Ecto neural progenitor cell (in vitro differentiated cells): ENCODE data around the gene VAV2.

Source experiments
- DNase-seq: peaks from one replicate; pipeline ENCODE4 v3.0.0-alpha.2; 2018; ENCODE audit warnings: low spot score

The VAV2 gene

DNA sequence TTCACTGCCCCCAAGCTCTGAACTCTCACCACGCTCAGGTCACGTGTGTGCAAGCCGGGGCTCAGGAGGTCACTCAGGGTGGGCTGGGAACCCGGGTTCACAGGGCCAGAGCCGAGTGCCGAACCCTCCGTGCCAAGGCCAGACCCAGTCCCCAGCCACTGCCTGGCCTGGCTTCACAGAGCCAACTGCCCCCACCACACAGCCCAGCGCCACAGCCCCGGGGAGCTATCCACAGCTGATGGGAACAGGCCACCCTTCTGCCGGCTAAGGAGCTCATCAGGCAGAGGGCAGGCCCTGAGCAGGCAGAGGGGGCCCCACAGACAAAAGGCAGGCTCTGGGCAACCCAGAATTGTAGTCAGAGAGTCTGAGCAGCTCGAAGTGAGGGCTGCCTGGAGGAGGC lies 117.0 kb downstream of the VAV2 start:
- no peak for DNase-seq

GRCh38 chr9:133874659-133875058 lies 117.5 kb downstream of the VAV2 start:
- no peak for DNase-seq

DNA sequence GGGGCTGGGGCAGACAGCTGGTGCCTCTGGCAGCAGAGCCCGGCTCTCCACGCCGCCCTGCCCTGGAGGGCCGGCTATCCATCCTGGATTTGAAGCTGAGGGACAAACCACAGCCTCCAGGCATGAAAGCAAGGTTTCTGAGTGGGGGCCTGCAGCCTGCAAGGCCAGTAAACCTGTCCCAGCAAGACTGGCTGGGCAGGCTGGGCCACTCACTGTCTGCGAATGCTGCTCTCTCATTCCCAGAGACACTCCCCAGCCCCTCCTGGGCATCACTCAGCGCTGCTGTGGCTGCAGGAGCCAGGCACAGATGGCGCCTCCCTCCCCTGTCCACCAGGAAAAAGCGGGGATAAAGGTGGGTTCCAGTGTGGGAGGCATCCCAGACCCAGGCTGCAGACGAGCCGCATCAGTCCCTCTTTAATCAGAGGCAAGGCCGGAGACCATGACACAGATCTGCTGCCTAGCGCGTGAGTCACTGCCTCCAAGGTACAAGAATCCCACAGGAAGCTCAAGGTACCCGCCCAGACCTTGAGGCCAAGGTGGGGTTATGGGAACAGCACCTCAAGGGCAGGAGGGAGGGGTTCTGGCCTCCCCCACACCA lies 118.0 kb downstream of the VAV2 start:
- DNase-seq: no peak

DNA sequence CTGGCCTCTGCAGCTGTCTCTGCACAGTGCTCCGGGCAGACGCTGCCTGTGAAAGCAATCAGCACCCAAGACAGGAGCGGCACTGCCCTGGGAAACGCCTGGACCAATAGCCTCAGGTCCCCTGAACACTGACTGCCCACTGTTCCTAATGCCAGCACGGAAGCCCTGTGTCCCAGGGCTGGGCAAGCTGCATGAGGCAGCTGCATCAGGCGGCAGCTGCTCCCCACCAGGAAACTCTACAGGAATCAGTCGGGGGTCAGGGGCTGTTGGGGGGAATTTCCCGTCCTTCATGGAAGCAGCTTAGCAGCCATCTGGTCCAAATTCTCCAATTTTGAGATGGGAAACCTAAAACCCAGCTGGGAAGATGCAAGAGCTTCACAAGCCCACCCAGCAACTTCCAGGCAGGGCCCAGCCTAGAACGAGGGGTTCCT lies 118.6 kb downstream of the VAV2 start:
- no peak for DNase-seq

- DNase-seq: no peak
These were observed 119.1 kb downstream of the VAV2 start for GRCh38 chr9:133873009-133873408.

DNA sequence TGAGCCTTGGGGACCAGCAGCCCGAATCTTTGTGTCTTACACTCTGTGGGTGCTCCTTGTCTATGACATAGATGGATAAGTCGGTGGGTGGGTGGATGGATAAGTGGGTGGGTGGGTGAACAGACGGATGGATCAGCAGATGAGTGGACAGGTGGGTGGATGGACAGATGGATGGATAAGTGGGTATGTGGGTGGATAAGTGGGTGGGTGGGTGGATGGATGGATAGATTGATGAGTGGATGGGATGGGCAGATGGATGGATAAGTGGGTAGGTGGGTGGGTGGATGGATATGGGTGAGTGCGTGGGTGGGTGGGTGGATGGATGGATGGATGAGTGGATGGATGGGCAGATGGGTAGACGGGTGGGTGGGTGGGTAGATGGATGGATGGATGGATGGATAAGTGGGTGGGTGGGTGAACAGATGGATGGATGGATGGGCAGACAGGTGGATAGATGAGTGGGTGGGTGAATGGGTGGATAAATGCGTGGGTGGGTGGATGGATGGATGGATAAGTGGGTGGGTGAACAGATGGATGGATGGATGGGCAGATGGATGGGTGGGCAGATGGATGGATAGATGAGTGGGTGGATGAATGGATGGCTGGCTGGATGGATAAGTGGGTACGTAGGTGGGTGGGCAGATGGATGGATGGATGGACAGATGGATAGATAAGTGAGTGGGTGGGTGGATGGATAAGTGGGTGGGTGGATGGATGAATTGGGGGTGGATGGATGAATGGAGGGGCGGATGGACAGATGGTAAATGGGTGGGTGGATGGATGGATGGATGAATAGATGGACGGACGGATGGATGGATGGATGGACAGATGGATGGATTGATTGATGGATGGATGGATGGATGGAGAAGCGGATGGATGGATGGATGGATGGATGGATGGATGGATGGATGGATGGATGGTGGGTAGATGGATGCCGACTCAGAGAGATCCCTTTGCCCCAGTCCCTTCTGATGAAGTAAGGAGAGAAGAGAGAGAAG lies 121.2 kb downstream of the VAV2 start:
- DNase-seq: no peak

DNA sequence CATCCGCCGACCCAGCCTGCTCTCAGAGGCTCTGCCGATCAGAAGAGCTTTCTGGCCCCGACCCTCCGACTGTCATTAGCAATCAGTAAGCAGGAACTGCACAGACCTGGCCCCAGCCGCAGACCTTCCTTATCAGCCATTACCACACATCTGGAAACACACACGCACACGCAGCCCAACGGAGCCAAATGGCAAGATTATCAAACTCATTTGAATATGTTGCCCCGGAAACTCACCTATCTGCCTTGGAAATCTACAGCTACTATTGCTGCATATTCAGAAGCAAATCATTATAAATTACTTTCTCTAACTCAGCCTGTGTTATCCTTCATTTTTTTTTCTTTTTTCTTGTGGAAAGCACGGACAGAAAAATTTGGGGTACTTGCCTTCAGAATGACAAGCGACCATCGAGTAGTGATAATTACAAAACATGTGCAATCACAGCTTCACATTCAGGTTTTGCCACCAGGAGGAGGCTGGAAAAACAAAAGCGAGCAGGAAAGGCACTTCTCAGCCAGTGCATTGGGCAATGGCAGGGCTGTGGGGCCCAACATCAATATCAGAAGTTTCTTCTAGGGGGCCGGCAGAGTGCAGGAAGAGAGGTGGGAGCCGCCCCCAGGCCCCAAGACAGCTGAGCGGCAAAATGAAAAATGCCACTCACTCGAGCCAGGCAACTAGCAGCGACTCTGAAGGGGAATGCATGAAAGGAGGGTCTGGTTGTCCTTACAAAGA lies 122.3 kb downstream of the VAV2 start:
- DNase-seq: no peak

GRCh38 chr9:133868203-133868602 lies 123.9 kb downstream of the VAV2 start:
- DNase-seq: no peak

DNA sequence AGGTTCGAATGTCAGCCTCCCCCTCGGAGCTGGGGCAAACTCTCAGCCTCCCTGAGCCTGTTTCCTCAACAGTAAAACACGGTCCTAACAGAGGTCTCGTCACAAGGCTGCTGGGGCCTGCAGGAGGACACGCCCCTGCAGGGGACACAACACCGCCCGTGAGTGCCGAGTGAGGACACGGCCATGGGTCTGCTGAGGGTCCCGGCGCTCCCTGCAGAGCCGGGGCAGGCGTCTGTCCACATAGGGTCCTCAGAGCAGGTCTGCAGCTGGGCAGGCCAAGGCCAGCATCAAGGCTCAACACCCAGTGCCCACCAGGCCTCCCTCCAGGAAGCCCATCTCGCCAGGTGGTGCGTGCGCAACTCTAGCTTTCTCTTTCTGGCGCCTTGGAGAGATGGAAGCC lies 125.2 kb downstream of the VAV2 start:
- DNase-seq: no peak

GRCh38 chr9:133864011-133864410 lies 128.1 kb downstream of the VAV2 start:
- DNase-seq: no peak

DNA sequence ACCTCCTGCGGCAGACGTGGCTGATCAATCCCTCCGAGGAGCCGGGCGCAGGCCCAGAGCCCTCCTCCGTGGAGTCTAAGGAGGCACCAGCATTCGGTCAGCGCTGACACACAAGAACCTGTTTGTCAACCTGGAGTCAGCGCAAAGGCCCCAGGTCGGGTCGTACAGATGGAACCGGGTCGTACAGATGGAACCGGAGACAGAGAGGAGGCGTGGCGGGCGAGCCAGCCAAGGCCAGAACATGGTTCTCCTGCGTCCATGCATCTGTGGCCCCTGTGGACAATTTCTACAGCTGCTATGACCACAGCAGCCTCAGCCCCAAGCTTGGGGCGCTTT lies 128.9 kb downstream of the VAV2 start:
- DNase-seq: no peak

DNA sequence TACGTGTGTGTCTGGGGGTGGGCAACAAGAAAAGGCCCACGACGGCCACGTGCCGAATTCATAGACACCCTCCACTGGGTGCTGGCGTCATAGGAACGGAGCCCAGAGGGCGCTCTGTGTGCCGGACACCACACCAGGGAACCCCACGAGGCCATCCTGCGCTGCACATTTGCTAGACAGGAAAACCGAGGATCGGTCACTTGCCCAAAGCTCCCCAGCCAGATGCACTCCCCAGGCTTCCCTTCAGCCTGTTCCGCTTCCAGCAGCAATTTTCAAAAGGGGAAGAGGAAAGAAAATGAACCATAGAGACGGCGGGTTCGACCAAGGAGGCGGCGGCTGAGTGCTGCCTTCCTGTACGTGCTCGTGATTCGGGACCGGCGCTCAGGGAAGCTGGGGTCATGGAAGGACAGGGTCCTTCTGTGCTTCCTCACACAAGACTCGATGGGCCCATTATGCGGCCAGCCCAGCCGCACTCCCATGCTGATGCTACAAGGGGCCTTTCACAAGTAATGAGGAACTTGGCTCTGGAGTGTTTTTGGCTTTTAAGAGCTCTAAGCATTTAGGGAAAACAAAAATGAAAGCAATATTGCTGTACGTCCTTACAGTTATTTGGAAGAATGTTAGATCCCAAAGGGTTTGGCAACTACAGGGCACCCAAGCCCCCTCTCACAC lies 129.4 kb downstream of the VAV2 start:
- no peak for DNase-seq

- no peak for DNase-seq
These were observed 130.4 kb downstream of the VAV2 start for GRCh38 chr9:133861692-133862091.

- DNase-seq: no peak
These were observed 131.0 kb downstream of the VAV2 start for GRCh38 chr9:133861086-133861485.

GRCh38 chr9:133858771-133859170 lies 133.4 kb downstream of the VAV2 start:
- no peak for DNase-seq

DNA sequence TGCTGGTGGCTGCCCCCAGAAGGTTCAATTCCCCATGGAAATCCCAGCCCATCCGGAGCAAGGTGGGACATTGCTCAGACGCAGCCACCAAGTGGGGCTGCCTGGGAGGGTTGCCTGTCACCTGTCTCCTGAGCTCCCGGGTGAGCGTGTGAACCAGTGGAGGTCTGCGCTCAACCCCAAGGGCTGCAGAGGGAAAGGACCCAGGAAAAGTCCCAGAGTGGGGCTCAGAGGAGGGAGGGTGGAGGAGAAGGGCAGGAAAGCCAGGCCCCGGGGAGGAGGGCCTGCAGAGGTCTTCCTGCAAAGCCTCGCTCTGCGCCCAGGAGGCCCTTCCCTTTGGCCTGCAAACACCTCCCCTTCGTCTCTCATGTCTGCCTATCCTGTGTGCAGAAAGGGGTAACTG lies 134.5 kb downstream of the VAV2 start:
- no peak for DNase-seq

- no peak for DNase-seq
These were observed 135.3 kb downstream of the VAV2 start for GRCh38 chr9:133856798-133857197.

DNA sequence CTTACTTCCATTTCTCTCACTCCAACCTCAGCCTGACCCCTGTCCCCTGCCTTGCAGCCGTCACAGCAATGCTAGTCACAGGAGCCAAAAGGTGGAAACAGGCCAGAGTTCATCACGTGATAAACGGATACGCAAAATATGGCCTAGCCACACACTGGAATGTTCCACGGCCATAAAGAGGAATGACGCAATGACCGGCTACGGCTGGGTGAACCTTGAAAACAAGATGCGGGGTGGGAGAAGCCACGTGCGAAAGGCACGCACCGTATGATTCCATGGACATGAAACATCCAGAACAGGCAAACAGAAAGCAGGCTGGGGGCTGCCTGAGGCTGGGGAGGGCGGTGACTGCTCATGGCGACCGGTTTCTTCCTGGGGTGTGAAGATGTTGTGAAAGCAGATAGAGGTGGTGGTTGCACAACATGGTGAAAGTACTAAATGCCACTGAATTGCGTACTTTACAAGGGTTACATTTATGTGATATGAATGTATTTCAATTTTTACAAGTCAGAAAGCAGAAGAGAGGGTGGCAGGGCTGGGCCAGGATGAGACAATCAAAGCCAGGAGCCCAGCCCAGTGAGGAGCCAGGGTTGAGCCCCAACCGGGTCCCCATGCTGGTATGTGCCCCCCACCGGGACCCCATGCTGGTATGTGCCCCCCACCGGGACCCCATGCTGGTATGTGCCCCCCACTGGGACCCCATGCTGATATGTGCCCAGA lies 136.2 kb downstream of the VAV2 start:
- DNase-seq: no peak

GRCh38 chr9:133855371-133855770 lies 136.8 kb downstream of the VAV2 start:
- no peak for DNase-seq

DNA sequence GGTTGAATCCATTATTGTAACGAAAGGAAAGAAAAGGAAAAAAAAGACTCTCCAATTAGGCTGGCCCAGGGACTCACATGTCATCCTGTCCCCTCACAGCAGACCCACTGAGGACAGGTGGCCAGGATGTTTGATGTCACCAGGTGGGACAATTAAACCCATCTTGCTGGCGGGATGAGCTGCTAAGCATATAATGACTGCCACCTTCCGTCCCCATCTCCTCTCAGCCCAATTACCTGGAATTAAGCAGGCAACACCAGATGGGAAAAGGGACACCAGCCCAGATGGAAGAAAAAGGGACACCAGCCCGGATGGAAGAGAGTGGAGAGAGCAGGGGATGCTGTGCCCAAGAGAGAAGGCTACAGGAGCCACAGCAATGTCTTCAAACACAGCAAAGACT lies 137.4 kb downstream of the VAV2 start:
- DNase-seq: no peak

DNA sequence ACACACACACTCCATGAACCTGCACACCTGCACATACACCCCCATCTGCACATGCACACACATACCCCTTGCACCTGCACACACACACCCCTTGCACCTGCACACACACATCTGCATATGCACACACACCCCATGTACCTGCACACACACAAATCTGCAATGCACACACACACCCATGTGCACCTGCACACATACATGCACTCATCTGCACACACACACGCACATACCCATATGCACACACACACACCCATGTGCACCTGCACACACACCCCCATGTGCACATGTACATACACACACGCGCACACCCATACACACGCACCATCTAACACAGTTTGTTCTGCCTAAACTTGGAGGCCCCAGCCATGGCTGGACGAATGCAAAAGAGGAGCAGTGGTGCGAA lies 138.1 kb downstream of the VAV2 start:
- no peak for DNase-seq

DNA sequence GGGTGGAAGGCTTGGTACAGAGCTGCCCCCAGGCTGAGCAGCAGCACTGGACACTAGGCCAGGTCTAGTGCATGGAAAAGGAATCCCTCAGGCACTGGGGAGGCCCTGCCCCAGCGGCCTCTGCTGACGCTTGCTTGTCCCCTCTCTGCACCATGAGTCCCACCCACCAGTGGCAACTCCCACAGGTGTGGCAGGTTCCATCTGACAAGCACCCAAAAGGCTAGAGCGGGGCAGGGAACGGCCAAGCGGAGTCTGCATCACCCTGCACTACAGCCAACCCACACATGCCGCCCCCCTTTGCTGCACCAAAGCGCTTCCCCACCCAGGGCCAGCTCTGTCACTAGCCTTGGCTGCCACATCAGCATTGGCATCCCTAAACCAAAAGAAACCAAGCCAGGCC lies 138.8 kb downstream of the VAV2 start:
- no peak for DNase-seq
